Measurements from ENCODE around the gene FCGBP. TPM values are rescaled to one million over a fixed set of nuclear protein-coding genes. Genes with fewer than 3 reads are reported as not detected.
A peak's percentile ranks its signal among the peaks of the same experiment; 100 is the strongest.

FCGBP gene
- total and polyA plus RNA-seq, 11 donors, result 0.76 to 44.4 (median 3.8) TPM

- Histone ChIP-seq H3K27ac (peak overlapping the region in 3 of 12 donors; percentile 39 to 79 (median 52)), H3K27me3 (peaks cover 0 to 21% (median 0%) of the 10 kb centered on the region in 9 donors), H3K4me3 (peak overlapping the region in 1 of 12 donors; percentile 18), H3K36me3 (no peaks in the 10 kb centered on the region), H3K9me3 (peaks cover 0 to 17% (median 6%) of the 10 kb centered on the region in 12 donors), H3K4me1 (peaks cover 0 to 74% (median 0%) of the 10 kb centered on the region in 12 donors)
- WGBS, 4 donors, result 55 to 60% (median 57%) methylated on average over 6 of the region's 6 CpGs
- ATAC-seq, result no peak
- no peak for DNase-seq
- TF ChIP-seq POLR2A (IDR thresholded peaks at IDR 0.05), result no peak
- no peak for TF ChIP-seq CTCF (IDR thresholded peaks at IDR 0.05)
- intact Hi-C loops (cut with DNase I), result no loop called here
Observed at GRCh38 chr19:39941151-39941550, 6.7 kb upstream of the FCGBP start.

- intact Hi-C loops (cut with DNase I), result no loop called here
- 63 to 72% (median 68%) methylated on average over 1 of the region's 1 CpG for WGBS, 4 donors
- ATAC-seq (no peak), DNase-seq (no peak)
- Histone ChIP-seq H3K27ac (peak overlapping the region in 1 of 12 donors; percentile 79), H3K4me1 (peaks cover 0 to 78% (median 0%) of the 10 kb centered on the region in 12 donors), H3K4me3 (no peak overlapping the region), H3K27me3 (peaks cover 0 to 19% (median 0%) of the 10 kb centered on the region in 9 donors), H3K9me3 (peaks cover 0 to 17% (median 6%) of the 10 kb centered on the region in 12 donors), H3K36me3 (no peaks in the 10 kb centered on the region)
- TF ChIP-seq POLR2A (IDR thresholded peaks at IDR 0.05), result no peak
- TF ChIP-seq CTCF (IDR thresholded peaks at IDR 0.05), result no peak
Observed at GRCh38 chr19:39940221-39940833, 5.9 kb upstream of the FCGBP start.

GRCh38 chr19:39939556-39939955 is 5.1 kb upstream of the FCGBP start:
- DNase-seq, result no peak
- intact Hi-C loops (cut with DNase I), result no loop called here

More at GRCh38 chr19:39939556-39939955, 5.1 kb upstream of the FCGBP start:
- no peak for ATAC-seq
- Histone ChIP-seq H3K36me3 (no peaks in the 10 kb centered on the region), H3K27ac (peak overlapping the region in 1 of 12 donors; percentile 79), H3K4me1 (peaks cover 0 to 72% (median 0%) of the 10 kb centered on the region in 12 donors), H3K27me3 (peaks cover 0 to 19% (median 0%) of the 10 kb centered on the region in 9 donors), H3K9me3 (peaks cover 0 to 17% (median 6%) of the 10 kb centered on the region in 12 donors), H3K4me3 (no peak overlapping the region)
- WGBS, 4 donors, result 60 to 76% (median 62%) methylated on average over 6 of the region's 6 CpGs
- TF ChIP-seq CTCF (IDR thresholded peaks at IDR 0.05), result no peak
- TF ChIP-seq POLR2A (IDR thresholded peaks at IDR 0.05), result no peak

Measured in heart left ventricle (tissue), 16 donors.